SK-N-SH treated with all-trans-retinoic acid at 6 μM for 48 hours (cell line): ENCODE results near the gene MALRD1.

Experiments used
- CREB5 ChIP-seq: fragments of 250-450 bp; sonication (Bioruptor Pico); IDR thresholded peaks from 2 replicates; pipeline ENCODE4 v1.5.1; 2020; ENCODE audit warnings: low read depth, mild to moderate bottlenecking, moderate library complexity
- SNAI2 ChIP-seq: fragments of 250-450 bp; sonication (Bioruptor Pico); IDR thresholded peaks from 2 replicates; pipeline ENCODE4 v1.5.0; 2020; ENCODE audit warnings: mild to moderate bottlenecking, moderate library complexity
- TCF4 ChIP-seq: fragments of 250-450 bp; sonication (Bioruptor Pico); IDR thresholded peaks from 2 replicates; pipeline ENCODE4 v1.8.0; 2021; ENCODE audit warnings: mild to moderate bottlenecking, moderate library complexity, borderline replicate concordance
- TOX ChIP-seq: fragments of 250-450 bp; sonication (Bioruptor Pico); IDR thresholded peaks from 2 replicates; pipeline ENCODE4 v1.8.0; 2021; ENCODE audit warnings: mild to moderate bottlenecking, moderate library complexity, borderline replicate concordance
- ZC3H10 ChIP-seq: fragments of 250-450 bp; sonication (Bioruptor Pico); IDR thresholded peaks from 2 replicates; pipeline ENCODE4 v1.5.1; 2021; ENCODE audit warnings: mild to moderate bottlenecking, moderate library complexity

- TF ChIP-seq TOX (CRISPR knock-in tag) (no peak), CREB5 (CRISPR knock-in tag) (no peak), TCF4 (no peak), ZC3H10 (no peak), SNAI2 (no peak)
These were observed 110.3 kb downstream of the MALRD1 start for GRCh38 chr10:19158870-19159269.
